ENCODE results near the gene BRME1.

The BRME1 gene

GRCh38 chr19:13887018-13887436, 18.9 kb downstream of the BRME1 start:
- FAIRE-seq: no peak

GRCh38 chr19:13885826-13886365, 20.0 kb downstream of the BRME1 start:
- FAIRE-seq: no peak

GRCh38 chr19:13884726-13885591, 21.0 kb downstream of the BRME1 start:
- FAIRE-seq: no peak

GRCh38 chr19:13883516-13884064, 22.3 kb downstream of the BRME1 start:
- FAIRE-seq: no peak

GRCh38 chr19:13882836-13883235, 23.1 kb downstream of the BRME1 start:
- FAIRE-seq: no peak

GRCh38 chr19:13882419-13882795, 23.5 kb downstream of the BRME1 start:
- FAIRE-seq: no peak

- FAIRE-seq: no peak
These were observed 24.1 kb downstream of the BRME1 start for GRCh38 chr19:13881692-13882418.

- FAIRE-seq: no peak
These were observed 24.6 kb downstream of the BRME1 start for GRCh38 chr19:13881251-13881691.

- peak; percentile 87 for FAIRE-seq
These were observed 25.6 kb downstream of the BRME1 start for GRCh38 chr19:13880059-13881043.

- FAIRE-seq: no peak
These were observed 28.6 kb downstream of the BRME1 start for GRCh38 chr19:13877303-13877702.

GRCh38 chr19:13876834-13877233, 29.1 kb downstream of the BRME1 start, which contains the start of gene NANOS3:
Gene NANOS3, plus strand, starts transcription at chr19:13877134. Its CDS starts 115 bp downstream, at chr19:13877249.
- FAIRE-seq: no peak

- FAIRE-seq: no peak
These were observed 30.1 kb downstream of the BRME1 start for GRCh38 chr19:13875824-13876223.

- FAIRE-seq: no peak
These were observed 31.9 kb downstream of the BRME1 start for GRCh38 chr19:13873834-13874515.

GRCh38 chr19:13872695-13873389, 33.1 kb downstream of the BRME1 start:
- no peak for FAIRE-seq

- FAIRE-seq: no peak
These were observed 33.6 kb downstream of the BRME1 start for GRCh38 chr19:13872339-13872694.

GRCh38 chr19:13870873-13871272, 35.0 kb downstream of the BRME1 start:
- no peak for FAIRE-seq

- no peak for FAIRE-seq
These were observed 36.6 kb downstream of the BRME1 start for GRCh38 chr19:13869281-13869680.

GRCh38 chr19:13868663-13869062, 37.3 kb downstream of the BRME1 start:
- FAIRE-seq: no peak

- no peak for FAIRE-seq
These were observed 39.4 kb downstream of the BRME1 start for GRCh38 chr19:13866463-13867046.
